Epithelial cell of proximal tubule (primary cell): ENCODE measurements around the gene KHSRP. TPM values are rescaled to one million over a fixed set of nuclear protein-coding genes. Genes with fewer than 3 reads are reported as not detected.

Experiments used
- DNase-seq: peaks from one replicate; pipeline ENCODE4 v3.0.0-alpha.2; 2011; ENCODE audit warnings: low read depth
- H3K4me3 ChIP-seq: 2 replicates; pipeline ENCODE4 v1.5.1; 2011; ENCODE audit warnings: low read depth, mild to moderate bottlenecking, low read length
- total RNA-seq: library from RNA; depleted of rRNA; stranded (reverse); fragments of >200 nt; gene quantifications from 2 replicates; pipeline ENCODE4 v1.2.3, GENCODE V29; 2015
- TF ChIP-seq, protein P1 (sequence below): conservative IDR thresholded peaks from 2 replicates; pipeline ENCODE4 v1.5.1; 2012; ENCODE audit warnings: low read depth, mild to moderate bottlenecking, low read length

KHSRP gene
- total RNA-seq, 1 donor from 2014 or later = 96.0 TPM

DNA sequence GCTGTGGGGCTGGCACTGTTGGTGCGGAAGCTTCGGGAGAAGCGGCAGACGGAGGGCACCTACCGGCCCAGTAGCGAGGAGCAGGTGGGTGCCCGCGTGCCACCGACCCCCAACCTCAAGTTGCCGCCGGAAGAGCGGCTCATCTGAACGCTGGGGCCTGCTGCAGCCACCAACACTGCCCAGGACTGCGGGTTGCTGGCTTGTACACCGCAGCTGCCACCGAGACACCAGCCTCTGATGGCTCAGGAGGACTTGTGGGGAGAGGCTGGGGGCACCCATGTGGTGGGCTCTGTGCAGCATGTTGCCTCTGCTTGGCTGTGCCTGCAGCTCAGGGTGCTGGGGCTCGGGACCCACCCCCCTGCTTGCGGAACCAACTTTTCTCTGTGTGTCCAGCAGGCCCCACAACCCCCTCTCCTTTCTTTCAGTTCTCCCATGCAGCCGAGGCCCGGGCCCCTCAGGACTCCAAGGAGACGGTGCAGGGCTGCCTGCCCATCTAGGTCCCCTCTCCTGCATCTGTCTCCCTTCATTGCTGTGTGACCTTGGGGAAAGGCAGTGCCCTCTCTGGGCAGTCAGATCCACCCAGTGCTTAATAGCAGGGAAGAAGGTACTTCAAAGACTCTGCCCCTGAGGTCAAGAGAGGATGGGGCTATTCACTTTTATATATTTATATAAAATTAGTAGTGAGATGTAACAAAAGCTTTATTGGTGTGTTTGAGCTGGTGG, 42.1 kb upstream of the KHSRP start:
- no peak overlapping the region for H3K4me3 ChIP-seq
- TF ChIP-seq, protein P1, sequence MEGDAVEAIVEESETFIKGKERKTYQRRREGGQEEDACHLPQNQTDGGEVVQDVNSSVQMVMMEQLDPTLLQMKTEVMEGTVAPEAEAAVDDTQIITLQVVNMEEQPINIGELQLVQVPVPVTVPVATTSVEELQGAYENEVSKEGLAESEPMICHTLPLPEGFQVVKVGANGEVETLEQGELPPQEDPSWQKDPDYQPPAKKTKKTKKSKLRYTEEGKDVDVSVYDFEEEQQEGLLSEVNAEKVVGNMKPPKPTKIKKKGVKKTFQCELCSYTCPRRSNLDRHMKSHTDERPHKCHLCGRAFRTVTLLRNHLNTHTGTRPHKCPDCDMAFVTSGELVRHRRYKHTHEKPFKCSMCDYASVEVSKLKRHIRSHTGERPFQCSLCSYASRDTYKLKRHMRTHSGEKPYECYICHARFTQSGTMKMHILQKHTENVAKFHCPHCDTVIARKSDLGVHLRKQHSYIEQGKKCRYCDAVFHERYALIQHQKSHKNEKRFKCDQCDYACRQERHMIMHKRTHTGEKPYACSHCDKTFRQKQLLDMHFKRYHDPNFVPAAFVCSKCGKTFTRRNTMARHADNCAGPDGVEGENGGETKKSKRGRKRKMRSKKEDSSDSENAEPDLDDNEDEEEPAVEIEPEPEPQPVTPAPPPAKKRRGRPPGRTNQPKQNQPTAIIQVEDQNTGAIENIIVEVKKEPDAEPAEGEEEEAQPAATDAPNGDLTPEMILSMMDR = no peak
- DNase-seq = no peak

DNA sequence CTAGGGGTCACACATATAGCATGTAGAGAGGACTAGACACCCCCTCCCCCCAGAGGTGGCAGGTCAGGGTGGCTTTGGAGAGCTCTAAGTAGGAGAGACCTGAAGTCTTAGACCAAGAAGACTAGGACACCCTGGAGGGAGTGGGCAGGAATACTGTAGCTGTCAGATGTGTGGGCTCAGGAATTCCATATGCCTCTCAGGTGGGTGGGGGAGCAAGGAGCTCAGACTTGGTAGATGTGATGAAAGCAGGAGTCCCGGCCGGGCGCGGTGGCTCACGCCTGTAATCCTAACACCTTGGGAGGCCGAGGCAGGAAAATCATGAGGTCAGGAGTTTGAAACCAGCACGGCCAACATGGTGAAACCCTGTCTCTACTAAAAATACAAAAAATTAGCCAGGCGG, 41.1 kb upstream of the KHSRP start:
- no peak for DNase-seq
- no peak overlapping the region for H3K4me3 ChIP-seq
- TF ChIP-seq, protein P1 = no peak

DNA sequence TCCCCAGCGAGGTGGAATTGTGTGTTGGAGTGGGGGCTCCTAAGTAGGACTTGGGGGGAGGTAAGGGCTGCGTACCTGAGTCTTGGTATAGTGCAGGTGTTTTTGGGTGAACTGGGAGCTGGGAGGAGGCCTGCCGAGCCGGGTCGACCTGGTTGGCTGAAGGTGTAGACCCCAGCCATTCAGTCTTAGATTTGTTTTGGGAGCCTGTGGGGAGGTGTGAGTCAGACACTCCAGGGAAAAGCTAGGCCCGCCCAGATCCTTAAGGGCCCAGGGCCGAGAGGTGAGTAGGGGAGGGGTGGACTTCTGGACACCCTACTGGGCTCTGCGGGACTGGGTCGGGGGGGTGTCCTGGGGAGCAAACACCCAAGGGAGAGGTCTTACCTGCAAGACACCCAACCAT, 40.4 kb upstream of the KHSRP start:
- no peak for DNase-seq
- H3K4me3 ChIP-seq = peak overlapping the region; percentile 92
- TF ChIP-seq, protein P1 = no peak

DNA sequence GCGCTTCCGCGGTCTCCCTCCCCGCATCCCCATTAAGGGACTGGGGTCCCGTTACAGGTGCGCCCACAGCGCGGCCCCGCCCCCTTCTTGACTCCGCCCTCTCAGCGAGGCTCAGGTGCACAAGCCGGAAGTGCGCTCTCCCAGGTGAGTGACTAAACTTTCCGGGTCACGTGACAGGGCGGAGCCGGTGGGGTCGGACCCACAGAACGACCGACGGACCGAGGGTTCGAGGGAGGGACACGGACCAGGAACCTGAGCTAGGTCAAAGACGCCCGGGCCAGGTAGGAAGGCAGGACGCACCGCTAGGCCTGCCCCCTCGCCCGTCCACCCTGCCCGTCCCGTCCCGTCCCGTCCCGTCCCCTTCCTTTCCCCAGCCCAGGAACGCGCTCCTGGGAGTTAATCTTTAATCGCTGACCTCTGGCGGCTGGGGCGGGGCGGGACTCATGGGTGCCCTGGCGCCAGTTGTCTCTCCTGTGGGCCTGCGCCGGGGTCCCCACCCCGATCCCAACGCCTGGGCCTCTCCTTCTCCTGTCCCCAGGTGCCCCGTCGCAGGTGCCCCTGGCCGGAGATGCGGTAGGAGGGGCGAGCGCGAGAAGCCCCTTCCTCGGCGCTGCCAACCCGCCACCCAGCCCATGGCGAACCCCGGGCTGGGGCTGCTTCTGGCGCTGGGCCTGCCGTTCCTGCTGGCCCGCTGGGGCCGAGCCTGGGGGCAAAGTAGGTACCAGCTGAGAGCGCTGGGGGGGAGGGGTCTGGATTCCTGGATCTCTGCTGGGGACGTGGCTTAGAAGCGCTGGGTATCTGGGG, 39.7 kb upstream of the KHSRP start, which contains the start of gene CRB3:
Gene CRB3 (plus strand): TSS at position 202 of the 804 bp plus-strand sequence. CDS start 431 bp downstream, at position 633.
- TF ChIP-seq, protein P1 = no peak
- DNase-seq = no peak
- peak within 1 kb of the TSS; percentile 92 for H3K4me3 ChIP-seq

DNA sequence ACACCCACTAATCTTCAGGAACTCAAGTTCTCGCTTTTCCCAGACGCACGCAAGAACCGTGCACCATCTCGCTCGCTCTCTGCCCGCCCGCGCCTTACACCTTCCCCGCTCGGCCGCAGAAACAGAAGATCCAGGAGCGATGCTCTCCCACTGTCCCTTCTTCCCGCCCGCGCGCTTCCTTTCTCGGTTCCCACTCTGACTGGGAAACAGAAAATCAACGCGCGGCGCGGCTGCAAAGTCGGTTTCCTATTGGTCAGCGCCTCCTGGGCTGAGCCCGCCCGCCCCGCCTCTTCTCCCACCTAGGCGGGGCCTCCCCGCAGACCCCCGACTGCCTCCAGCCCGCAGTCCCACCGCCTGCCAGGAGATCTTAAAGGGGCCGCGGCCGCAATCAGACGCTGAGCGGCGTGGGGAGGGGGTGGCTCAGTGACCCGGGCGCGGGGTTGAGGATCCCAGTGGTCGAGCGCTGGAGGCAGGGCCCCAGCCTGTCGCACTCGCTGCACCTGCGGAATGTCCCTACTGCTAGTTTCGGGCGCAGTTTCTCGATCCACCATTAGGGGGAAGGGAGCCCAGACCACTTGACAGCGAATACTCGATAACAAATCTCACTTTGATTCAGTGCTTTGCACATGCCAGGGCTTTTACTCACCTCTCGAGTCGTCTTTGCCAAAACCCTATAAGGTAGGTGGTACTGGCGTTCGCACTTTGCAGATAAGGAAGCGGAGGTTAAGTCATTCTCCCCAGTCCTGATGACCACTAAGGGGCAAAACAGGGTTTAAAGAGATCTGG, 35.7 kb upstream of the KHSRP start:
- DNase-seq = peak; percentile 86
- TF ChIP-seq, protein P1 = peak; percentile 67
- H3K4me3 ChIP-seq = peak overlapping the region; percentile 83

DNA sequence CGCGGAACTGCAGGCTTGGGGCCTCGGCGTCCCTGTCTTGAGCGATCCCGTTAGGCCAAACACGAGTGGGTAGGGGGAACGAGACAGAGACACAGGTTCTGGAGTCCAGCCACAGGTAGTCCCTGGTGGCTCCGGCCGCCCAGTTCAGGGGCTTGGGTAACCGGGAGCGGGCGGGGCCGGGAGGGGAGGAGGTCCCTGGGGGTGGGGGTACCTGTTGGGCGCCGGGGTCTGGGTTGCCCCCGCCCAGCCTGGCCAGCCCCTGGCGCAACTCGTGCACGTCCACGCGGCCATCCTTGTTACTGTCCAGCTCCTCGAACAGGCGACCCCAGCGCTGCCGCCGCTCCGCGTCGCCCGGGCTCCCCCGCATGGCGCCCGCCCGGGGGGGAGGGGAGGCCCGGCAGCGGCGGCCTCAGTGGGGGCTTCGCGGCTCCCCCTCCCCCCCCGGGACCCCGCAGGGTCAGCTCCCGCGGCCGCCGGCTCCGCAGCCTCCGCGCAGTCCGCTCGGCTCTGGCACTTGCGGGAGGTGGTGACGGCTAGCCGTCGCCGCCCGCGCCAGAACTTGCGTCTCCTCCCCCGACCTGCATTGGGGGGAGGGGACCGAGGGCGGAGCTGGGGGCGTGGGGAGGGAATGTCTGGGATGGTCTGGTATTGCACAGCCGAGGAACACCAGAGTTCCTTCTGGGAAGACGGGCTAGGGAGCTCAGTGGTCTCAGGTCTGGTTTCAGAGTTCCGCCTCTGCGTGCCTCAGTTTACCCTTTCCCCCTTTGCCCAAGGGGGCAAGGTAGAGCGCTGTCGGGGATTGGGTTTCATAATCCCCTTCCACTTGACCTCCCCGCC, 34.9 kb upstream of the KHSRP start, which contains the start of gene SLC25A23:
Gene SLC25A23 (minus strand): TSS at position 531 of the 837 bp plus-strand sequence. CDS start 164 bp downstream, at position 367.
- TF ChIP-seq, protein P1 = no peak
- DNase-seq = peak; percentile 18
- peak within 1 kb of the TSS; percentile 83 for H3K4me3 ChIP-seq
